Bronchial epithelial cell (primary cell): ENCODE results near the gene CST9. TPM values are rescaled to one million over a fixed set of nuclear protein-coding genes. Genes with fewer than 3 reads are reported as not detected.

Experiments used
- DNase-seq: peaks from one replicate; pipeline ENCODE4 v3.0.0-alpha.2; 2010; ENCODE audit warnings: low read depth
- FAIRE-seq: peaks from 2 replicates; lab custom pipeline; 2011; peaks lifted over from hg19 to GRCh38; lab: Jason Lieb, UNC
- H3K27me3 ChIP-seq: 2 replicates; pipeline ENCODE4 v1.5.1; 2011; ENCODE audit warnings: low read length; ENCODE audit not compliant: control insufficient read depth, insufficient read depth
- H3K36me3 ChIP-seq: 2 replicates; pipeline ENCODE4 v1.5.1; 2011; ENCODE audit warnings: low read length; ENCODE audit not compliant: control insufficient read depth, insufficient read depth
- H3K4me3 ChIP-seq: 2 replicates; pipeline ENCODE4 v1.5.1; 2011; ENCODE audit warnings: mild to moderate bottlenecking, low read depth, low read length, control low read depth
- total RNA-seq: library from RNA; depleted of rRNA; stranded (reverse); fragments of >200 nt; gene quantifications from 2 replicates; pipeline ENCODE4 v1.2.1, GENCODE V29; 2014
- TF ChIP-seq, protein P1 (sequence below): IDR thresholded peaks from 2 replicates; pipeline ENCODE4 v1.5.1; 2011; ENCODE audit warnings: mild to moderate bottlenecking, moderate library complexity, low read length, control low read depth, inconsistent platforms; ENCODE audit not compliant: insufficient read depth, severe bottlenecking

The CST9 gene
- total RNA-seq, 1 donor from 2014 or later, result not detected

- TF ChIP-seq, protein P1, sequence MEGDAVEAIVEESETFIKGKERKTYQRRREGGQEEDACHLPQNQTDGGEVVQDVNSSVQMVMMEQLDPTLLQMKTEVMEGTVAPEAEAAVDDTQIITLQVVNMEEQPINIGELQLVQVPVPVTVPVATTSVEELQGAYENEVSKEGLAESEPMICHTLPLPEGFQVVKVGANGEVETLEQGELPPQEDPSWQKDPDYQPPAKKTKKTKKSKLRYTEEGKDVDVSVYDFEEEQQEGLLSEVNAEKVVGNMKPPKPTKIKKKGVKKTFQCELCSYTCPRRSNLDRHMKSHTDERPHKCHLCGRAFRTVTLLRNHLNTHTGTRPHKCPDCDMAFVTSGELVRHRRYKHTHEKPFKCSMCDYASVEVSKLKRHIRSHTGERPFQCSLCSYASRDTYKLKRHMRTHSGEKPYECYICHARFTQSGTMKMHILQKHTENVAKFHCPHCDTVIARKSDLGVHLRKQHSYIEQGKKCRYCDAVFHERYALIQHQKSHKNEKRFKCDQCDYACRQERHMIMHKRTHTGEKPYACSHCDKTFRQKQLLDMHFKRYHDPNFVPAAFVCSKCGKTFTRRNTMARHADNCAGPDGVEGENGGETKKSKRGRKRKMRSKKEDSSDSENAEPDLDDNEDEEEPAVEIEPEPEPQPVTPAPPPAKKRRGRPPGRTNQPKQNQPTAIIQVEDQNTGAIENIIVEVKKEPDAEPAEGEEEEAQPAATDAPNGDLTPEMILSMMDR, result no peak
- no peak for DNase-seq
Measured at GRCh38 chr20:23562721-23563342, 42.9 kb downstream of the CST9 start.

GRCh38 chr20:23554401-23554800, 51.3 kb downstream of the CST9 start:
- H3K27me3 ChIP-seq, result no peaks in the 10 kb centered on the region
- no peaks in the 10 kb centered on the region for H3K36me3 ChIP-seq
- FAIRE-seq (no peak), DNase-seq (no peak)
- TF ChIP-seq, protein P1, result no peak
- no peak overlapping the region for H3K4me3 ChIP-seq

More at GRCh38 chr20:23562721-23563342, 42.9 kb downstream of the CST9 start:
- H3K4me3 ChIP-seq, result no peak overlapping the region
- H3K36me3 ChIP-seq, result no peaks in the 10 kb centered on the region
- H3K27me3 ChIP-seq, result no peaks in the 10 kb centered on the region
- FAIRE-seq, result no peak

Other genes with a start within 250 kb of the CST9 start
- 16.6 and 28.0 TPM in 2 replicates for gene GZF1, start 243.7 kb downstream of the CST9 start, total RNA-seq
- 9.9 and 10.8 TPM in 2 replicates for gene NAPB, start 184.4 kb downstream of the CST9 start, total RNA-seq
- not detected in 2 replicates for gene CSTL1, start 166.2 kb downstream of the CST9 start, total RNA-seq
- not detected in 2 replicates for gene CST11, start 153.0 kb downstream of the CST9 start, total RNA-seq
- not detected in 2 replicates for gene CST8, start 114.8 kb downstream of the CST9 start, total RNA-seq
- gene CST9L, start 37.4 kb downstream of the CST9 start, total RNA-seq, result not detected in 2 replicates
- gene CST3, start 32.0 kb upstream of the CST9 start, total RNA-seq, result 82.7 and 124 TPM in 2 replicates
- gene CST4, start 83.1 kb upstream of the CST9 start, total RNA-seq, result not detected in 2 replicates
- not detected in 2 replicates for gene CST1, start 145.0 kb upstream of the CST9 start, total RNA-seq
- not detected in 2 replicates for gene CST2, start 220.8 kb upstream of the CST9 start, total RNA-seq